DND-41 (cell line): ENCODE data around the gene MAMLD1.

Source experiments
- ATAC-seq: fragments of 200-7000 bp; cut with Tn5 transposase; 3 replicates; pipeline ENCODE4 v1.9.1; 2021; ENCODE audit warnings: low read depth; ENCODE audit not compliant: insufficient read depth
- DNase-seq: peaks from one replicate; pipeline ENCODE4 v3.0.0-alpha.2; 2020
- H2AFZ ChIP-seq: 2 replicates; pipeline ENCODE4 v1.6.0; 2012; ENCODE audit warnings: low read depth, low read length
- H3K27ac ChIP-seq: 2 replicates; pipeline ENCODE4 v1.5.1; 2012; ENCODE audit warnings: low read length, inconsistent platforms
- H3K27me3 ChIP-seq: fragments of 200-600 bp; sonication (generic); 2 replicates; pipeline ENCODE4 v1.6.0; 2012; ENCODE audit warnings: low read length, mild to moderate bottlenecking, inconsistent platforms; ENCODE audit not compliant: insufficient read depth, poor library complexity
- H3K36me3 ChIP-seq: 2 replicates; pipeline ENCODE4 v1.5.1; 2012; ENCODE audit warnings: low read length, inconsistent platforms; ENCODE audit not compliant: insufficient read depth
- H3K4me1 ChIP-seq: 2 replicates; pipeline ENCODE4 v1.5.1; 2012; ENCODE audit warnings: mild to moderate bottlenecking, low read length; ENCODE audit not compliant: insufficient read depth
- H3K4me2 ChIP-seq: 2 replicates; pipeline ENCODE4 v1.6.0; 2012; ENCODE audit warnings: mild to moderate bottlenecking, moderate library complexity, low read length, inconsistent platforms; ENCODE audit not compliant: insufficient read depth
- H3K4me3 ChIP-seq, 2 experiments: fragments of 200-600 bp in 1 of 2; shearing (Covaris generic) in 1 of 2; 2 replicates each; pipeline ENCODE4 v1.5.1; 2012 to 2016; ENCODE audit warnings: inconsistent platforms in 2 of 2, low read length in 2 of 2, mild to moderate bottlenecking in 2 of 2, low read depth in 1 of 2, moderate library complexity in 1 of 2
- H3K79me2 ChIP-seq: 2 replicates; pipeline ENCODE4 v1.6.0; 2012; ENCODE audit warnings: low read length, inconsistent platforms; ENCODE audit not compliant: insufficient read depth
- H3K9ac ChIP-seq: 2 replicates; pipeline ENCODE4 v1.6.0; 2012; ENCODE audit warnings: low read depth, mild to moderate bottlenecking, inconsistent platforms, low read length, moderate library complexity
- H3K9me3 ChIP-seq: 2 replicates; pipeline ENCODE4 v1.5.1; 2012; ENCODE audit warnings: low read length, moderate library complexity, mild to moderate bottlenecking, inconsistent platforms; ENCODE audit not compliant: insufficient read depth, severe bottlenecking
- H4K20me1 ChIP-seq: 2 replicates; pipeline ENCODE4 v1.6.0; 2012; ENCODE audit warnings: low read length; ENCODE audit not compliant: insufficient read depth
- CTCF ChIP-seq: IDR thresholded peaks from 2 replicates; pipeline ENCODE4 v1.5.1; 2012; ENCODE audit warnings: borderline replicate concordance, low read length, moderate library complexity, mild to moderate bottlenecking; ENCODE audit not compliant: poor library complexity, severe bottlenecking; ENCODE audit errors: extremely low read depth
- EZH2 ChIP-seq: IDR thresholded peaks from 3 replicates; pipeline ENCODE4 v1.6.1; 2012; ENCODE audit warnings: borderline replicate concordance, low read depth, mild to moderate bottlenecking, moderate library complexity, low read length, inconsistent platforms; ENCODE audit not compliant: severe bottlenecking

The MAMLD1 gene

GRCh38 chrX:150472306-150472705 lies 109.2 kb downstream of the MAMLD1 start:
- no peak overlapping the region for H3K27ac ChIP-seq
- H3K9ac ChIP-seq = no peak overlapping the region
- H3K36me3 ChIP-seq = no peaks in the 10 kb centered on the region
- no peak for TF ChIP-seq EZH2
- TF ChIP-seq CTCF = no peak
- H3K4me2 ChIP-seq = no peak overlapping the region
- no peaks in the 10 kb centered on the region for H3K9me3 ChIP-seq
- ATAC-seq (no peak), DNase-seq (no peak)
- no peaks in the 10 kb centered on the region for H3K27me3 ChIP-seq
- no peaks in the 10 kb centered on the region for H3K79me2 ChIP-seq
- peaks cover 2% of the 10 kb centered on the region for H3K4me1 ChIP-seq
- H3K4me3 ChIP-seq = no peak overlapping the region
- no peak overlapping the region for H2AFZ ChIP-seq
- H4K20me1 ChIP-seq = no peaks in the 10 kb centered on the region

GRCh38 chrX:150473371-150473770 lies 110.3 kb downstream of the MAMLD1 start:
- Histone ChIP-seq H3K4me3 (no peak overlapping the region), H2AFZ (no peak overlapping the region), H3K9ac (no peak overlapping the region), H3K27ac (no peak overlapping the region), H3K9me3 (no peaks in the 10 kb centered on the region), H3K27me3 (no peaks in the 10 kb centered on the region), H3K4me1 (peaks cover 12% of the 10 kb centered on the region), H3K36me3 (no peaks in the 10 kb centered on the region), H3K79me2 (no peaks in the 10 kb centered on the region), H4K20me1 (no peaks in the 10 kb centered on the region), H3K4me2 (no peak overlapping the region)
- TF ChIP-seq CTCF (no peak), EZH2 (no peak)
- no peak for ATAC-seq
- DNase-seq = no peak

- Histone ChIP-seq H3K4me2 (no peak overlapping the region), H3K36me3 (no peaks in the 10 kb centered on the region), H3K4me1 (peaks cover 29% of the 10 kb centered on the region), H3K9me3 (no peaks in the 10 kb centered on the region), H3K27me3 (no peaks in the 10 kb centered on the region), H3K79me2 (no peaks in the 10 kb centered on the region), H4K20me1 (no peaks in the 10 kb centered on the region), H2AFZ (no peak overlapping the region), H3K27ac (no peak overlapping the region), H3K9ac (no peak overlapping the region), H3K4me3 (no peak overlapping the region)
- DNase-seq = no peak
- TF ChIP-seq EZH2 (no peak), CTCF (no peak)
- no peak for ATAC-seq
Measured at GRCh38 chrX:150475461-150475860, 112.3 kb downstream of the MAMLD1 start.

GRCh38 chrX:150476164-150476699 lies 113.1 kb downstream of the MAMLD1 start:
- H3K4me1 ChIP-seq = peaks cover 29% of the 10 kb centered on the region
- no peaks in the 10 kb centered on the region for H4K20me1 ChIP-seq
- no peak overlapping the region for H3K4me3 ChIP-seq
- TF ChIP-seq CTCF (no peak), EZH2 (no peak)
- no peak for ATAC-seq
- H3K9ac ChIP-seq = no peak overlapping the region
- DNase-seq = no peak
- H3K27ac ChIP-seq = no peak overlapping the region; the same call in 1 of the 2 replicates
- H3K4me2 ChIP-seq = no peak overlapping the region
- no peaks in the 10 kb centered on the region for H3K36me3 ChIP-seq
- no peaks in the 10 kb centered on the region for H3K79me2 ChIP-seq
- no peaks in the 10 kb centered on the region for H3K9me3 ChIP-seq
- H3K27me3 ChIP-seq = no peaks in the 10 kb centered on the region
- H2AFZ ChIP-seq = no peak overlapping the region
